Parathyroid adenoma (tissue), 2 donors: ENCODE measurements around the gene SPOPL.

ENCODE experiments used
- H2AFZ ChIP-seq: fragments of 300-600 bp; sonication (generic); one replicate; pipeline ENCODE4 v1.7.0; 2017; ENCODE audit warnings: antibody characterized with exemption, mild to moderate bottlenecking
- H3K27ac ChIP-seq: fragments of 300-600 bp; sonication (generic); one replicate; pipeline ENCODE4 v1.7.0; 2017
- H3K27me3 ChIP-seq: fragments of 300-600 bp; sonication (generic); one replicate; pipeline ENCODE4 v1.7.0; 2017; ENCODE audit warnings: low read length; ENCODE audit not compliant: control insufficient read depth, insufficient read depth
- H3K36me3 ChIP-seq: fragments of 300-600 bp; sonication (generic); one replicate; pipeline ENCODE4 v1.7.0; 2017; ENCODE audit warnings: low read length; ENCODE audit not compliant: control insufficient read depth, insufficient read depth
- H3K4me1 ChIP-seq: fragments of 300-600 bp; sonication (generic); one replicate; pipeline ENCODE4 v1.7.0; 2017; ENCODE audit warnings: control low read depth
- H3K4me2 ChIP-seq: fragments of 300-600 bp; sonication (generic); one replicate; pipeline ENCODE4 v1.7.0; 2017; ENCODE audit warnings: low read length
- H3K4me3 ChIP-seq: fragments of 300-600 bp; sonication (generic); one replicate; pipeline ENCODE4 v1.7.0; 2017; ENCODE audit warnings: low read depth, low read length
- H3K79me2 ChIP-seq: fragments of 300-600 bp; sonication (generic); one replicate; pipeline ENCODE4 v1.7.0; 2017; ENCODE audit warnings: control low read depth
- H3K9ac ChIP-seq: fragments of 300-600 bp; sonication (generic); one replicate; pipeline ENCODE4 v1.7.0; 2017; ENCODE audit warnings: mild to moderate bottlenecking
- H3K9me3 ChIP-seq: fragments of 300-600 bp; sonication (generic); one replicate; pipeline ENCODE4 v1.7.0; 2017; ENCODE audit warnings: low read length; ENCODE audit not compliant: control insufficient read depth
- TF ChIP-seq, protein P1 (sequence below): fragments of 300-600 bp; sonication (generic); IDR thresholded peaks from one replicate; pipeline ENCODE4 v1.7.0; 2017; ENCODE audit warnings: antibody characterized with exemption, mild to moderate bottlenecking
- donor health status: primary hyperparathyroidism.

The SPOPL gene

DNA sequence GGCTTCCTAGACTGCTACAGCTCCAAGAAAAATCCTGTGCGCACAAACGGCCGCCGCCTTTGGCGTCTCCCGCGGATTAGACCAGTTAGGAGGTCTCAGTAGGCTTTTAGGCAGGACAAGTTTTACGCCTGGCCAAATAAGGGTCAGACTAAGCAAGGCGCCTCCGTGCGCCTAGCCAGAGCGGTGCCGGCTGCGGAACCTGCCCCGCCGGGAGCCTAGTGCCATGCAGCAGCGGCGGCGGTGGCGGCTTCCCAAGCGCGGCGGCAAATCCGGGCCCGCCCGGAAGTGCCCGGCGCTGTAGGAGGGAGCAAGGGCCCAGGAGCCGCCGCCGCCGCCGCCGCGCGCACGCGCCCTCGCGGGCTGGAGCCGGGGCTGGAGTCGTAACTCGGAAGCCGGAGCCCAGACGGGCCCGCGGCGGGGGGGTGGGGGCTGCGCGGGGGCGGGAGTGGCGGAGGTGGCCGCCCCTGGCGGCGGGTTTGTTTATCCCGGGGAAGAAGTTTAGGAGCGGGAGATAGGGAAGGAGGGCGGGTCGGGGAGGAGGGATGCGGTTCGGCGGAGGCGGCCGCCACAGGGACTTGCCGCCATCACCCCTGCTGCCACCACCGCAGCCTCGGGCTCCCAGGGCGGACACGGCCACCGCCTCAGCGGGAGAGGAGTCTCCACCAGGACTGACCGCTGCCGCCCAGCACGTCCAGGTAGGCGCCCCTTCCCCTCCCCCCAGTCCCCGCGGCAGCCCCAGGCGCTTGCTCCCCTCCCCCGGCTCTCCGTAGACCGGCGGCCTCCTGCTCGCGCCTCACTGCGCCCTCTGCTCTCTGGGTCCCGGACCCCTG, at the start of gene SPOPL:
Gene SPOPL (plus strand): TSS at position 346 of the 830 bp plus-strand sequence. CDS start 48,447 bp downstream, outside the sequence.
- Histone ChIP-seq H3K36me3 (no peaks in the 10 kb centered on the region), H3K79me2 (peaks cover 13% of the 10 kb centered on the region), H2AFZ (peak within 1 kb of the TSS; percentile 97), H3K9ac (peak within 1 kb of the TSS; percentile 48), H3K4me2 (peak within 1 kb of the TSS; percentile 90), H3K27me3 (no peaks in the 10 kb centered on the region), H3K9me3 (no peaks in the 10 kb centered on the region), H3K4me3 (peak within 1 kb of the TSS; percentile 83), H3K27ac (peak within 1 kb of the TSS; percentile 79), H3K4me1 (peaks cover 4% of the 10 kb centered on the region)
- TF ChIP-seq, protein P1, sequence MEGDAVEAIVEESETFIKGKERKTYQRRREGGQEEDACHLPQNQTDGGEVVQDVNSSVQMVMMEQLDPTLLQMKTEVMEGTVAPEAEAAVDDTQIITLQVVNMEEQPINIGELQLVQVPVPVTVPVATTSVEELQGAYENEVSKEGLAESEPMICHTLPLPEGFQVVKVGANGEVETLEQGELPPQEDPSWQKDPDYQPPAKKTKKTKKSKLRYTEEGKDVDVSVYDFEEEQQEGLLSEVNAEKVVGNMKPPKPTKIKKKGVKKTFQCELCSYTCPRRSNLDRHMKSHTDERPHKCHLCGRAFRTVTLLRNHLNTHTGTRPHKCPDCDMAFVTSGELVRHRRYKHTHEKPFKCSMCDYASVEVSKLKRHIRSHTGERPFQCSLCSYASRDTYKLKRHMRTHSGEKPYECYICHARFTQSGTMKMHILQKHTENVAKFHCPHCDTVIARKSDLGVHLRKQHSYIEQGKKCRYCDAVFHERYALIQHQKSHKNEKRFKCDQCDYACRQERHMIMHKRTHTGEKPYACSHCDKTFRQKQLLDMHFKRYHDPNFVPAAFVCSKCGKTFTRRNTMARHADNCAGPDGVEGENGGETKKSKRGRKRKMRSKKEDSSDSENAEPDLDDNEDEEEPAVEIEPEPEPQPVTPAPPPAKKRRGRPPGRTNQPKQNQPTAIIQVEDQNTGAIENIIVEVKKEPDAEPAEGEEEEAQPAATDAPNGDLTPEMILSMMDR = peak; percentile 11

DNA sequence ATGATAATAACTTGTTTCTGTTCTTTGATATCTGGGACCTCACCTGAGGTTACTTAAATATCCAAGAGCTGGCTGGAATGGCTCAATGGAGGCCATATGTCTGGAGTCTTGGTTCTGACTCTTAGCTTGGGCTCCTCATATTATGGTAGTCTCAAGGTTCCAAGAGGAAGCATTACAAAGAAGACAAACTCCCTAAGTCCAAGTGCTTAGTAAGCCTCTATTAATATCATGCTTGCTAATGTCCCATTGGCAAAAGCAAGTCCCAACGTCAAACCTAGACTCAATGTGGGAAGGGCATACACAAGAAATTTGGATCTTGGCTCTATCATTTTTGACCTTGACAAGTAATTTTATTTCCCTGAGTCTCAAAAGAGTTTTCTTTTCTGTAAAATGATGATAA, 49.2 kb upstream of the SPOPL start:
- Histone ChIP-seq H3K79me2 (no peaks in the 10 kb centered on the region), H3K4me1 (no peaks in the 10 kb centered on the region), H3K4me2 (no peak overlapping the region), H3K9ac (no peak overlapping the region), H2AFZ (no peak overlapping the region), H3K9me3 (no peaks in the 10 kb centered on the region), H3K27me3 (no peaks in the 10 kb centered on the region), H3K27ac (no peak overlapping the region), H3K4me3 (no peak overlapping the region), H3K36me3 (no peaks in the 10 kb centered on the region)
- TF ChIP-seq, protein P1 = no peak

DNA sequence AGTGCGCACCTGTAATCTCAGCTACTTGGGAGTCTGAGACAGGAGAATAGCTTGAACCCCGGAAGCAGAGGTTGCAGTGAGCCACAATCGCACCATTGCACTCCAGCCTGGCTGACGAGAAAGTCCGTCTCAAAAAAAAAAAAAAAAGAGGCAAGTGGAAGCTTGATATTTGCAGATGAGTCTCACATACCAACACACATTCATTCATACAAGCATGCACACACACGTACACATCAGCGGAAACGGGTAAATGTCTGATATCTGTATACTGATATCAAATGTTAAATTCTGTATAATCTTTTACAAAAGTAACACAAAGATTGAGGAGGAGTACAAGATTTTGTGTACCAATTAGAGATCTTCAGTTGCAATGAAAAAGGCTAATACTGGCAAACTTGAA, 47.8 kb upstream of the SPOPL start:
- Histone ChIP-seq H2AFZ (no peak overlapping the region), H3K4me3 (no peak overlapping the region), H3K4me2 (no peak overlapping the region), H3K27ac (no peak overlapping the region), H3K9ac (no peak overlapping the region), H3K9me3 (no peaks in the 10 kb centered on the region), H3K27me3 (no peaks in the 10 kb centered on the region), H3K36me3 (no peaks in the 10 kb centered on the region), H3K4me1 (no peaks in the 10 kb centered on the region), H3K79me2 (no peaks in the 10 kb centered on the region)
- TF ChIP-seq, protein P1 = no peak

DNA sequence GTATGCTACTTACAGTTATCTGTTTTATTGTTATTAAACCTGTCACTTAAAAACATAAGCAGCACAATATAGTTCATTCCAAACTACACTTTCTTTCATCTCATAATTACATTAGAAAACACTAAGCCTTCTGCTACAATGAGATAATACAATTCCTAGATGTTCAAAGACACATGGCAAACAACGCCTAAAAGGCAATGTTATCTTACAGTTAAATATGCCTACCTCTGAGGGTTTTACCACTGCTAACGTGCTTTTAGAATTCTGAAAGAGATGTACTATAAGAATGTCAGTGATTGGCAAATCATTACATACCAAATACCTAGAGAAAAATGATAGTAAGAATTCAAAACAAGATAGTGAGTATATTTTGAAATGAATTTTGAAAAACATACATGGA, 46.8 kb upstream of the SPOPL start:
- H3K4me1 ChIP-seq = no peaks in the 10 kb centered on the region
- H3K4me3 ChIP-seq = no peak overlapping the region
- TF ChIP-seq, protein P1 = no peak
- no peak overlapping the region for H2AFZ ChIP-seq
- no peak overlapping the region for H3K4me2 ChIP-seq
- no peaks in the 10 kb centered on the region for H3K27me3 ChIP-seq
- H3K9ac ChIP-seq = no peak overlapping the region
- no peak overlapping the region for H3K27ac ChIP-seq
- H3K9me3 ChIP-seq = no peaks in the 10 kb centered on the region
- H3K79me2 ChIP-seq = no peaks in the 10 kb centered on the region
- no peaks in the 10 kb centered on the region for H3K36me3 ChIP-seq

DNA sequence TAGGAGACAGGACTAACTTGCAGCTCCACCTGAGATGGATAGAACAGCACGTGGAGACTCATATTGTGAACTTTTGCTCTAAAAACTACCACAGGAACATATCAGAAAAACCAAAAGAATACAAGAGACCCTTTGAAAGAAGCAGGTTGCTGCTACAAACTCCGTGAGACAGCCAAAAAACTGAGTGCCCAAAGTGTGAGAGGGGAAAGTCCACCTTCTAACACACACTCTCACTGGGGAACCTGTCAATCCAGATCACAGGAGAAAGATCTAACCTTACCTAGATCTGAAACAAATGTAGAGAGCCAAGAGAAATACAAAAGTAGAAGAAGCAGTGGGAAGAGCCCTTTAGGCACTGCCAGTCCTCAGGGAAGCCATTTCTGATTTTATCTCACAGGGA, 46.3 kb upstream of the SPOPL start:
- Histone ChIP-seq H3K36me3 (no peaks in the 10 kb centered on the region), H3K4me3 (no peak overlapping the region), H3K79me2 (no peaks in the 10 kb centered on the region), H3K27me3 (no peaks in the 10 kb centered on the region), H3K4me1 (no peaks in the 10 kb centered on the region), H2AFZ (no peak overlapping the region), H3K4me2 (no peak overlapping the region), H3K9ac (no peak overlapping the region), H3K27ac (no peak overlapping the region), H3K9me3 (no peaks in the 10 kb centered on the region)
- TF ChIP-seq, protein P1 = no peak
